ENCODE results near the gene REV3L.
"Not testable (repeated sequence)": the region's sequence is repeated elsewhere in the genome, so short reads cannot be mapped to it uniquely, and the experiment has no call there.

GRCh38 chr6:111290689-111291335, 192.2 kb downstream of the REV3L start:
- TF ChIP-seq CTCF (IDR thresholded peaks at IDR 0.05; ENCODE audit: low read length); EZH2phosphoT487 (IDR thresholded peaks at IDR 0.05; ENCODE audit: low read length); EZH2 (optimal IDR thresholded peaks at IDR 0.05; ENCODE audit: low read depth, low read length): not testable (repeated sequence)

All from MM.1S (cell line).